ENCODE results near the gene GALNT7.

- TF ChIP-seq CTCF (IDR thresholded peaks at IDR 0.05) (no peak), POLR2A (IDR thresholded peaks at IDR 0.05) (no peak), EP300 (IDR thresholded peaks at IDR 0.05) (no peak)
Measured at GRCh38 chr4:173272996-173273395, 104.4 kb downstream of the GALNT7 start.

Measured in tibial nerve (tissue), 4 donors.